ENCODE results near the gene GRM4.

DNA sequence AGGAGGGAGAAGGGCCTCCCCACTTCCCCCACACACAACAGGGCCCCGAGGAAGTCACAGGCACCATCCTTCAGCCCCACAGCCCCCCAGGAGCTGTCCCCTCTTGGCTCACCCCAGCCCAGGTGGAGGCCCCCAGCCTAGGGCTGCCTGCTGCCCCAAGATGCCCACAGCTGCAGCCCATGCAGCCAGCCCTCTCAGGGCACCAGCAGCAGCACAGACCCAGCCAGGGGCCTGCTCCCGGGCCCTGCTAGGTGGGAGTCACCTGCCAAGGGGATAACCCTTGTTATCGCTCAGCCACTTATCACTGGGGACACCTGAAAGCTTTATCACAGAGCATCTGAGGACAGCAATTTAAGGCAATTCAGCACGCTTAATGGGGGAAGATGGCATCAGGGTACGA is 55.0 kb downstream of the GRM4 start:
- TF ChIP-seq, protein P1, sequence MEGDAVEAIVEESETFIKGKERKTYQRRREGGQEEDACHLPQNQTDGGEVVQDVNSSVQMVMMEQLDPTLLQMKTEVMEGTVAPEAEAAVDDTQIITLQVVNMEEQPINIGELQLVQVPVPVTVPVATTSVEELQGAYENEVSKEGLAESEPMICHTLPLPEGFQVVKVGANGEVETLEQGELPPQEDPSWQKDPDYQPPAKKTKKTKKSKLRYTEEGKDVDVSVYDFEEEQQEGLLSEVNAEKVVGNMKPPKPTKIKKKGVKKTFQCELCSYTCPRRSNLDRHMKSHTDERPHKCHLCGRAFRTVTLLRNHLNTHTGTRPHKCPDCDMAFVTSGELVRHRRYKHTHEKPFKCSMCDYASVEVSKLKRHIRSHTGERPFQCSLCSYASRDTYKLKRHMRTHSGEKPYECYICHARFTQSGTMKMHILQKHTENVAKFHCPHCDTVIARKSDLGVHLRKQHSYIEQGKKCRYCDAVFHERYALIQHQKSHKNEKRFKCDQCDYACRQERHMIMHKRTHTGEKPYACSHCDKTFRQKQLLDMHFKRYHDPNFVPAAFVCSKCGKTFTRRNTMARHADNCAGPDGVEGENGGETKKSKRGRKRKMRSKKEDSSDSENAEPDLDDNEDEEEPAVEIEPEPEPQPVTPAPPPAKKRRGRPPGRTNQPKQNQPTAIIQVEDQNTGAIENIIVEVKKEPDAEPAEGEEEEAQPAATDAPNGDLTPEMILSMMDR (IDR thresholded peaks at IDR 0.05 in 8 of 11, conservative IDR thresholded peaks at IDR 0.05 in 3 of 11): no peak
- TF ChIP-seq POLR2A (IDR thresholded peaks at IDR 0.05) (no peak), POLR2AphosphoS5 (IDR thresholded peaks at IDR 0.05) (no peak)
